H1 (cell line): ENCODE results near the gene LRRC32. TPM values are rescaled to one million over a fixed set of nuclear protein-coding genes. Genes with fewer than 3 reads are reported as not detected.

Experiments
- CTCF ChIA-PET: fragments of 300-600 bp; sonication (Branson Sonifier 250); formaldehyde crosslinking; loops from one replicate; lab custom pipeline; 2021; ENCODE audit not compliant: partially characterized antibody; lab: Charles Lee
- POLR2A ChIA-PET: fragments of 300-600 bp; sonication (Branson Sonifier 250); formaldehyde crosslinking; loops from one replicate; lab custom pipeline; 2021; ENCODE audit warnings: inconsistent platforms; ENCODE audit not compliant: partially characterized antibody; lab: Charles Lee
- DNase-seq, 2 experiments: peaks; one replicate each; pipeline versions ENCODE4 v3.0.0 to v3.0.0-alpha.2; 2010 to 2022; ENCODE audit warnings: low spot score in 2 of 2, low read depth in 1 of 2, mixed read lengths in 1 of 2
- FAIRE-seq: peaks from 2 replicates; lab custom pipeline; 2011; peaks lifted over from hg19 to GRCh38; lab: Jason Lieb, UNC
- H2AFZ ChIP-seq: 2 replicates; pipeline ENCODE4 v1.8.1; 2012; ENCODE audit warnings: low read length, inconsistent platforms
- H2AK5ac ChIP-seq: 2 replicates; pipeline ENCODE4 v1.6.1; 2013; ENCODE audit warnings: low read depth, low read length
- H2BK120ac ChIP-seq: replicated peaks from 2 replicates; pipeline ENCODE3; 2013; ENCODE audit warnings: low read depth, low read length, inconsistent platforms
- H2BK12ac ChIP-seq: 2 replicates; pipeline ENCODE4 v1.6.1; 2013; ENCODE audit warnings: low read depth, low read length
- H2BK15ac ChIP-seq: 2 replicates; pipeline ENCODE4 v1.6.1; 2013; ENCODE audit warnings: low read length
- H2BK20ac ChIP-seq: 2 replicates; pipeline ENCODE4 v1.6.1; 2013; ENCODE audit warnings: low read length
- H2BK5ac ChIP-seq: 2 replicates; pipeline ENCODE4 v1.6.1; 2013; ENCODE audit warnings: low read depth, low read length
- H3K14ac ChIP-seq: 2 replicates; pipeline ENCODE4 v1.6.1; 2013; ENCODE audit warnings: inconsistent platforms; ENCODE audit not compliant: insufficient read length
- H3K18ac ChIP-seq: 2 replicates; pipeline ENCODE4 v1.6.1; 2013; ENCODE audit warnings: low read length; ENCODE audit errors: extremely low read depth
- H3K23ac ChIP-seq: 2 replicates; pipeline ENCODE4 v1.6.1; 2013; ENCODE audit warnings: inconsistent platforms; ENCODE audit not compliant: insufficient read length
- H3K23me2 ChIP-seq: 2 replicates; pipeline ENCODE4 v1.6.1; 2013; ENCODE audit warnings: low read depth, low read length
- H3K27ac ChIP-seq: 2 replicates; pipeline ENCODE4 v1.6.1; 2011; ENCODE audit warnings: low read depth, low read length, inconsistent platforms
- H3K27me3 ChIP-seq, 4 experiments: replicated peaks in 1 of 4; 1 replicate in 1 of 4; 2 replicates in 3 of 4; pipeline versions ENCODE4 v1.6.1 to v1.8.1; 2011 to 2013; ENCODE audit warnings: low read length in 3 of 4, mild to moderate bottlenecking in 3 of 4, inconsistent platforms in 2 of 4, mixed read lengths in 2 of 4, moderate library complexity in 1 of 4; ENCODE audit not compliant: control insufficient read depth in 3 of 4, insufficient read depth in 3 of 4; ENCODE audit errors: extremely low read depth in 1 of 4
- H3K36me3 ChIP-seq, 4 experiments: 2 replicates each; pipeline versions ENCODE4 v1.6.1 to v1.8.1; 2011 to 2013; ENCODE audit warnings: mild to moderate bottlenecking in 4 of 4, low read length in 3 of 4, moderate library complexity in 2 of 4, control low read depth in 1 of 4, inconsistent platforms in 1 of 4; ENCODE audit not compliant: insufficient read depth in 4 of 4, control insufficient read depth in 2 of 4
- H3K4ac ChIP-seq: replicated peaks from 2 replicates; pipeline ENCODE3; 2013; ENCODE audit warnings: low read length, low read depth, mixed read lengths, inconsistent platforms; ENCODE audit not compliant: insufficient read length
- H3K4me1 ChIP-seq, 4 experiments: replicated peaks in 1 of 4; 1 replicate in 1 of 4; 2 replicates in 3 of 4; pipeline versions ENCODE4 v1.6.1 to v1.8.1; 2011 to 2013; ENCODE audit warnings: low read length in 3 of 4, inconsistent platforms in 2 of 4, mixed read lengths in 1 of 4; ENCODE audit not compliant: insufficient read depth in 4 of 4, control insufficient read depth in 3 of 4
- H3K4me2 ChIP-seq, 2 experiments: 2 replicates each; pipeline versions ENCODE4 v1.6.1 to v1.8.1; 2011 to 2013; ENCODE audit warnings: low read depth in 2 of 2, low read length in 2 of 2, control low read depth in 1 of 2, inconsistent platforms in 1 of 2, mild to moderate bottlenecking in 1 of 2; ENCODE audit not compliant: insufficient read depth in 1 of 2
- H3K4me3 ChIP-seq, 4 experiments: fragments of 200-600, 300-600 bp in 1 of 4; sonication (generic), shearing (Covaris generic), sonication (Bioruptor Twin) in 1 of 4; 2 replicates each; pipeline versions ENCODE4 v1.5.1 to v1.8.1; 2011 to 2016; ENCODE audit warnings: low read length in 4 of 4, low read depth in 3 of 4, control low read depth in 2 of 4, inconsistent platforms in 2 of 4, mild to moderate bottlenecking in 2 of 4, mixed read lengths in 1 of 4, moderate library complexity in 1 of 4; ENCODE audit not compliant: insufficient read depth in 2 of 4; ENCODE audit errors: extremely low read depth in 1 of 4
- H3K56ac ChIP-seq: replicated peaks from 2 replicates; pipeline ENCODE3; 2013; ENCODE audit warnings: low read depth, mild to moderate bottlenecking, mixed read lengths, low read length, inconsistent platforms; ENCODE audit not compliant: insufficient read length
- H3K79me1 ChIP-seq: 2 replicates; pipeline ENCODE4 v1.6.1; 2013; ENCODE audit warnings: low read depth, low read length, control low read depth
- H3K79me2 ChIP-seq, 2 experiments: 2 replicates each; pipeline versions ENCODE4 v1.6.1 to v1.8.1; 2012 to 2013; ENCODE audit warnings: low read length in 2 of 2, mild to moderate bottlenecking in 2 of 2, inconsistent platforms in 1 of 2; ENCODE audit not compliant: insufficient read depth in 2 of 2, control insufficient read depth in 1 of 2
- H3K9ac ChIP-seq, 4 experiments: replicated peaks in 1 of 4; 1 replicate in 1 of 4; 2 replicates in 3 of 4; pipeline versions ENCODE4 v1.6.1 to v1.8.1; 2011 to 2013; ENCODE audit warnings: low read depth in 3 of 4, low read length in 3 of 4, control low read depth in 2 of 4, mild to moderate bottlenecking in 2 of 4, moderate library complexity in 2 of 4, inconsistent platforms in 1 of 4; ENCODE audit errors: extremely low read depth in 1 of 4
- H3K9me3 ChIP-seq, 2 experiments: 2 replicates each; pipeline versions ENCODE4 v1.6.1 to v1.8.1; 2012 to 2013; ENCODE audit warnings: mild to moderate bottlenecking in 2 of 2, moderate library complexity in 2 of 2, control low read depth in 1 of 2, inconsistent platforms in 1 of 2, low read depth in 1 of 2, low read length in 1 of 2, mixed read lengths in 1 of 2; ENCODE audit not compliant: insufficient read depth in 2 of 2
- H4K20me1 ChIP-seq, 2 experiments: replicated peaks in 1 of 2; 2 replicates each; pipeline versions ENCODE3 to v1.8.1; 2011 to 2013; ENCODE audit warnings: inconsistent platforms in 2 of 2, low read length in 2 of 2, mild to moderate bottlenecking in 1 of 2; ENCODE audit not compliant: insufficient read depth in 2 of 2, control insufficient read depth in 1 of 2
- H4K5ac ChIP-seq: 2 replicates; pipeline ENCODE4 v1.6.1; 2013; ENCODE audit warnings: low read length, low read depth, mixed read lengths, inconsistent platforms; ENCODE audit not compliant: insufficient read length
- H4K8ac ChIP-seq: 2 replicates; pipeline ENCODE4 v1.8.0; 2013; ENCODE audit warnings: mild to moderate bottlenecking, moderate library complexity, low read length, inconsistent platforms; ENCODE audit not compliant: insufficient read depth; ENCODE audit errors: extremely low read depth
- H4K91ac ChIP-seq: replicated peaks from 2 replicates; pipeline ENCODE3; 2013; ENCODE audit warnings: low read length, mixed read lengths, inconsistent platforms; ENCODE audit not compliant: insufficient read length
- BACH1 ChIP-seq: IDR thresholded peaks from 2 replicates; pipeline ENCODE4 v1.6.1; 2012; ENCODE audit warnings: low read length, improper control_type of control experiment
- CBX5 ChIP-seq: fragments of 300-800, 300-1000 bp; sonication (generic); IDR thresholded peaks from 2 replicates; pipeline ENCODE4 v1.7.1; 2016; ENCODE audit warnings: antibody characterized with exemption, low read length, low read depth
- CHD1 ChIP-seq: IDR thresholded peaks from 2 replicates; pipeline ENCODE4 v1.6.1; 2012; ENCODE audit warnings: low read depth, low read length, improper control_type of control experiment
- EGR1 ChIP-seq: IDR thresholded peaks from 2 replicates; pipeline ENCODE4 v1.6.1; 2011; ENCODE audit warnings: low read depth, low read length, borderline replicate concordance
- EZH2 ChIP-seq: fragments of 200-600 bp; sonication (generic); IDR thresholded peaks from 2 replicates; pipeline ENCODE4 v1.7.1; 2012; ENCODE audit warnings: low read depth, mild to moderate bottlenecking, moderate library complexity, low read length, inconsistent platforms; ENCODE audit not compliant: severe bottlenecking
- KDM5A ChIP-seq: fragments of 200-600 bp; IDR thresholded peaks from 2 replicates; pipeline ENCODE4 v1.7.1; 2012; ENCODE audit warnings: mild to moderate bottlenecking, low read length, inconsistent platforms, mixed read lengths
- MAX ChIP-seq: IDR thresholded peaks from 2 replicates; pipeline ENCODE4 v1.6.1; 2012; ENCODE audit warnings: inconsistent platforms
- SP4 ChIP-seq: IDR thresholded peaks from 2 replicates; pipeline ENCODE4 v1.6.1; 2012; ENCODE audit warnings: low read length, inconsistent platforms
- WGBS, 2 experiments: shearing (Covaris generic) in 1 of 2; methylation state at CpG; one replicate each; pipeline versions ENCODE4 v1.1.6 to v1.1.7; 2013 to 2015; ENCODE audit warnings: low lambda C conversion rate in 2 of 2, mixed read lengths in 2 of 2, inconsistent platforms in 1 of 2, low coverage in 1 of 2, missing lambda C conversion rate in 1 of 2; ENCODE audit not compliant: insufficient replicate concordance in 2 of 2, insufficient coverage in 1 of 2, insufficient read length in 1 of 2; ENCODE audit errors: extremely low coverage in 1 of 2, missing lambda C conversion rate in 1 of 2; 5-methylcytosine and 5-hydroxymethylcytosine counted together
- polyA plus RNA-seq, 7 experiments: library from polyadenylated mRNA; depleted of rRNA in 3 of 7; stranded (reverse) in 5 of 7; unstranded in 2 of 7; fragments of >200 nt in 5 of 7; fragments of 200-250 nt in 2 of 7; gene quantifications; 1 replicate in 5 of 7; 2 replicates in 1 of 7; 4 replicates in 1 of 7; pipeline versions ENCODE4 v1.2.1 to v1.2.3, GENCODE V29; 2011 to 2013; ENCODE audit warnings: missing spikeins in 2 of 7, mixed read lengths in 2 of 7
- total RNA-seq: library from RNA; stranded (reverse); fragmentation: NEBNext Ultra II Directional; extraction: Animal tissue kit (Norgen Biotek cat#: 25700); gene quantifications from 2 replicates; pipeline ENCODE4 v1.2.1, GENCODE V29; 2021

LRRC32 gene
- total and polyA plus RNA-seq, 2 of the 8 experiments (the other 6 are each of a cell fraction or from before 2014, with no cell fraction given), result 0.99 to 1.9 TPM

GRCh38 chr11:76627606-76628005, 42.9 kb downstream of the LRRC32 start:
- H2BK20ac ChIP-seq, result no peak overlapping the region
- TF ChIP-seq EGR1 (no peak), BACH1 (no peak), KDM5A (no peak), CHD1 (no peak), CBX5 (no peak), MAX (no peak), EZH2 (no peak), SP4 (no peak)
- WGBS, 2 experiments, result 86% methylated on average over 7 of the region's 7 CpGs; no CpG with 5 or more reads in 1 of the 2 experiments
- H3K36me3 ChIP-seq, result no peaks in the 10 kb centered on the region
- no peak overlapping the region for H2BK120ac ChIP-seq
- no peak overlapping the region for H3K56ac ChIP-seq
- H2AFZ ChIP-seq, result no peak overlapping the region
- DNase-seq, result no peak
- H3K4me3 ChIP-seq, result no peak overlapping the region
- H3K9me3 ChIP-seq, result 0 out of 4 replicates have a peak, but pooled peaks cover 0 to 4% of the 10 kb centered on the region in 2 experiments
- no peak overlapping the region for H3K4ac ChIP-seq
- H3K23ac ChIP-seq, result no peak overlapping the region
- no peak overlapping the region for H3K27ac ChIP-seq
- no peak overlapping the region for H3K18ac ChIP-seq
- H2BK12ac ChIP-seq, result no peak overlapping the region
- H4K5ac ChIP-seq, result no peak overlapping the region
- no peaks in the 10 kb centered on the region for H3K79me1 ChIP-seq
- CTCF ChIA-PET, result interaction anchor here (1.2 kb wide), 1 partner anchor 29 kb away, joined by 3 read pairs; no protein-coding TSS in a partner anchor
- no peak overlapping the region for H4K91ac ChIP-seq
- no peaks in the 10 kb centered on the region for H3K79me2 ChIP-seq
- H4K20me1 ChIP-seq, result no peaks in the 10 kb centered on the region
- H3K9ac ChIP-seq, result no peak overlapping the region
- POLR2A ChIA-PET, result no interaction called here
- H2BK5ac ChIP-seq, result no peak overlapping the region
- FAIRE-seq, result no peak
- H4K8ac ChIP-seq, result no peak overlapping the region
- H3K4me1 ChIP-seq, result no peaks in the 10 kb centered on the region
- H3K23me2 ChIP-seq, result no peaks in the 10 kb centered on the region
- no peak overlapping the region for H2BK15ac ChIP-seq
- H2AK5ac ChIP-seq, result no peak overlapping the region
- no peaks in the 10 kb centered on the region for H3K27me3 ChIP-seq
- H3K4me2 ChIP-seq, result no peak overlapping the region
- H3K14ac ChIP-seq, result no peak overlapping the region
